Body of pancreas (tissue), 4 donors: Measurements from ENCODE around the gene FAM229A. TPM values are rescaled to one million over a fixed set of nuclear protein-coding genes. Genes with fewer than 3 reads are reported as not detected.
A peak's percentile ranks its signal among the peaks of the same experiment; 100 is the strongest.
"Not testable (repeated sequence)": the region's sequence is repeated elsewhere in the genome, so short reads cannot be mapped to it uniquely, and the experiment has no call there.

Experiments
- ATAC-seq: fragments of 150-250 bp; one replicate; pipeline ENCODE4 v1.9.1; 2016
- DNase-seq, 4 donors: peaks; one replicate each; pipeline ENCODE4 v3.0.0-alpha.2; 2019
- H3K27ac ChIP-seq, 4 donors: fragments of 200-600 bp; sonication (generic); 1 replicate in 3 of 4; 2 replicates in 1 of 4; pipeline versions ENCODE4 v1.5.1 to v1.6.1; 2016 to 2019; ENCODE audit warnings: mild to moderate bottlenecking in 1 of 4, mixed read lengths in 1 of 4, moderate library complexity in 1 of 4
- H3K27me3 ChIP-seq, 2 donors: fragments of 200-600 bp; sonication (generic); one replicate each; pipeline ENCODE4 v1.6.0; 2016; ENCODE audit warnings: mild to moderate bottlenecking in 1 of 2
- H3K36me3 ChIP-seq, 2 donors: fragments of 200-600 bp; sonication (generic); replicated peaks in 1 of 2; 2 replicates each; pipeline ENCODE4 v1.5.1; 2016; ENCODE audit warnings: low read depth in 2 of 2; ENCODE audit not compliant: insufficient read depth in 1 of 2
- H3K4me1 ChIP-seq: fragments of 200-600 bp; sonication (generic); one replicate; pipeline ENCODE4 v1.6.0; 2016
- H3K4me3 ChIP-seq, 2 donors: fragments of 200-600 bp; sonication (generic); 1 replicate in 1 of 2; 2 replicates in 1 of 2; pipeline ENCODE4 v1.5.1; 2016 to 2019
- H3K9me3 ChIP-seq, 3 donors: fragments of 200-600 bp; sonication (generic); 1 replicate in 2 of 3; 2 replicates in 1 of 3; pipeline ENCODE4 v1.5.1; 2016
- POLR2A ChIP-seq, 3 donors: fragments of 450-650 bp; IDR thresholded peaks; one replicate each; pipeline ENCODE4 v1.6.1; 2016; ENCODE audit warnings: antibody characterized with exemption in 3 of 3, mild to moderate bottlenecking in 2 of 3
- WGBS, 2 donors: methylation state at CpG; one replicate each; pipeline ENCODE4 v1.1.5; 2017; 5-methylcytosine and 5-hydroxymethylcytosine counted together
- intact Hi-C: fragments of 100-400 bp; cut with DNase I; formaldehyde crosslinking; loops from one replicate; pipeline ENCODE4 v1.15.1; 2023
- total RNA-seq, 2 donors: library from RNA; depleted of rRNA; stranded (reverse); fragments of >200 nt; gene quantifications; one replicate each; pipeline ENCODE4 v1.1.0, GENCODE V29; 2016
- TF ChIP-seq, protein P1 (sequence below), 7 experiments: fragments of 450-650 bp in 4 of 7; fragments of 200-600 bp in 3 of 7; sonication (generic) in 3 of 7; IDR thresholded peaks; one replicate each; pipeline ENCODE4 v1.5.1; 2016 to 2019; ENCODE audit warnings: antibody characterized with exemption in 7 of 7

The FAM229A gene
- total RNA-seq, 2 donors from 2014 or later, result 3.6 to 15.6 TPM

DNA sequence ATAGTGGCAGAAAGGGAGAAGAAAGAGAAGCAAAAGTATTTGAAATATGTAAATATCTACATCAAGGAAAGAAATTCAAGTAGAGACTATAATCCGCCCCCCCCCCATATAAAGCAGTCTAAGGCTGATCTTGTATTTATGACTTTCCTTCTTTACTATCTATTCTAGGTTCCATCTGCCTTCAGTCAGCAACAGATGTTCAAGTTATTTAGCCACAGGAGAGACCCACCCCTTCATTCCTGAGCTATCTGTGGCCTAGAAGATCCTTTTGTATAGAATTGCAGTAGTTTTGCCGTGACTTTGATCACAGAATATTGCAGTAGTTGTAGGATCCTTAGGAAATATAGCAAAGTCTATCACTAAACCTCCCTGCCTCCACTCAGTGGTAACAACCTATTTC lies 42.7 kb upstream of the FAM229A start:
- Histone ChIP-seq H3K4me1 (peaks cover 12% of the 10 kb centered on the region), H3K9me3 (no peaks in the 10 kb centered on the region), H3K4me3 (no peak overlapping the region), H3K27me3 (no peaks in the 10 kb centered on the region), H3K27ac (no peak overlapping the region), H3K36me3 (no peaks in the 10 kb centered on the region)
- intact Hi-C loops, result no loop called here
- no peak for TF ChIP-seq POLR2A (IDR thresholded peaks at IDR 0.05)
- TF ChIP-seq, protein P1, sequence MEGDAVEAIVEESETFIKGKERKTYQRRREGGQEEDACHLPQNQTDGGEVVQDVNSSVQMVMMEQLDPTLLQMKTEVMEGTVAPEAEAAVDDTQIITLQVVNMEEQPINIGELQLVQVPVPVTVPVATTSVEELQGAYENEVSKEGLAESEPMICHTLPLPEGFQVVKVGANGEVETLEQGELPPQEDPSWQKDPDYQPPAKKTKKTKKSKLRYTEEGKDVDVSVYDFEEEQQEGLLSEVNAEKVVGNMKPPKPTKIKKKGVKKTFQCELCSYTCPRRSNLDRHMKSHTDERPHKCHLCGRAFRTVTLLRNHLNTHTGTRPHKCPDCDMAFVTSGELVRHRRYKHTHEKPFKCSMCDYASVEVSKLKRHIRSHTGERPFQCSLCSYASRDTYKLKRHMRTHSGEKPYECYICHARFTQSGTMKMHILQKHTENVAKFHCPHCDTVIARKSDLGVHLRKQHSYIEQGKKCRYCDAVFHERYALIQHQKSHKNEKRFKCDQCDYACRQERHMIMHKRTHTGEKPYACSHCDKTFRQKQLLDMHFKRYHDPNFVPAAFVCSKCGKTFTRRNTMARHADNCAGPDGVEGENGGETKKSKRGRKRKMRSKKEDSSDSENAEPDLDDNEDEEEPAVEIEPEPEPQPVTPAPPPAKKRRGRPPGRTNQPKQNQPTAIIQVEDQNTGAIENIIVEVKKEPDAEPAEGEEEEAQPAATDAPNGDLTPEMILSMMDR (IDR thresholded peaks at IDR 0.05), result no peak
- DNase-seq (no peak), ATAC-seq (no peak)
- WGBS, 2 donors, result 33 to 40% methylated on average over 2 of the region's 2 CpGs

GRCh38 chr1:32400876-32401631 lies 38.8 kb upstream of the FAM229A start:
- Histone ChIP-seq H3K27ac (no peak overlapping the region), H3K4me1 (peaks cover 5% of the 10 kb centered on the region), H3K9me3 (no peaks in the 10 kb centered on the region), H3K27me3 (no peaks in the 10 kb centered on the region), H3K4me3 (no peak overlapping the region), H3K36me3 (no peaks in the 10 kb centered on the region)
- TF ChIP-seq POLR2A (IDR thresholded peaks at IDR 0.05), result no peak
- TF ChIP-seq, protein P1 (IDR thresholded peaks at IDR 0.05), result peak; percentile 67 to 90 (median 84)
- DNase-seq, result peak; percentile 85 to 90 (median 86)
- intact Hi-C loops, result no loop called here
- peak; percentile 96 for ATAC-seq
- WGBS, 2 donors, result 33 to 48% methylated on average over 12 to 13 of the region's 13 CpGs

DNA sequence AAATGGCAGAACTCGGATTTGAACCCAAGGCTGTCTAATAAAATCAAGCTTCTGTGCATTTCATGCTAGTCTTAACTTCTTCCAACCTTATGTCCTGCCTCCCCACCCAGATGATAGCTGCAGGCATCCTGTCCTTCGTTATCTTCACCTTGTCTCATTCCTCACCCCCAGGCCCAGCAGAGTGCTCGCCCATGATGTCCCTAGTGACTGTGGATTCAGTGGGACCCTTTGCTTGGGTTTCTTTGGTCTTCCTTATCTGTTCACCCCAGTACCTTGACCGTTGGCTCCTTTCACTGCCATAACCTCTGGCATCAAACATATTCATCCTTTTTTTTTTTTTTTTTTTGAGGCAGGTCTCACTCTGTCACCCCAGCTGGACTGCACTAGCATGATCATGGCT lies 37.6 kb upstream of the FAM229A start:
- H3K27ac ChIP-seq, result no peak overlapping the region
- H3K36me3 ChIP-seq, result no peaks in the 10 kb centered on the region
- 51 to 60% methylated on average over 4 of the region's 4 CpGs for WGBS, 2 donors
- no peaks in the 10 kb centered on the region for H3K9me3 ChIP-seq
- intact Hi-C loops, result no loop called here
- ATAC-seq (no peak), DNase-seq (no peak)
- H3K4me3 ChIP-seq, result no peak overlapping the region
- no peaks in the 10 kb centered on the region for H3K27me3 ChIP-seq
- H3K4me1 ChIP-seq, result peaks cover 9% of the 10 kb centered on the region
- TF ChIP-seq POLR2A (IDR thresholded peaks at IDR 0.05), result no peak
- TF ChIP-seq, protein P1 (IDR thresholded peaks at IDR 0.05), result no peak

DNA sequence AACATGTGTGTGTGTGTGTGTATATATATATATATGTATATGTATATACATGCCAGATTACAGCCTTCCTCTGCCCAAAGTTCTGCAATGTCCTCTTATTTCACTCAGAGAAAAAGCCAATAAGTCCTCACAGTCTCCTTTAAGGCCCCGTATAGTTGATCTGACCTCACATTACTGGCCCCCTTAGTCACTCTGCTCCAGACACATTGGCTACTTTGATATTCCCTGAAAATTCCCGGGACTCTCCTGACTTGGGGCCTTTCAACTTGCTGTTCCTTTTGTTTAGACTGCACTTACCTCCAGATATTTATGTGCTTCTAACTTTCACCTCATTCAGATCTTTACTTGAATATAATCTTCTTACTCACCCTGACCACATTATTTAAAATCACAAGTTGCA lies 36.1 kb upstream of the FAM229A start:
- Histone ChIP-seq H3K4me3 (no peak overlapping the region), H3K9me3 (no peaks in the 10 kb centered on the region), H3K4me1 (peaks cover 12% of the 10 kb centered on the region), H3K36me3 (no peaks in the 10 kb centered on the region), H3K27me3 (no peaks in the 10 kb centered on the region), H3K27ac (no peak overlapping the region)
- no peak for TF ChIP-seq POLR2A (IDR thresholded peaks at IDR 0.05)
- TF ChIP-seq, protein P1 (IDR thresholded peaks at IDR 0.05), result no peak
- 50 to 65% methylated on average over 2 of the region's 2 CpGs for WGBS, 2 donors
- DNase-seq (no peak), ATAC-seq (no peak)
- intact Hi-C loops, result no loop called here

GRCh38 chr1:32396524-32396923 lies 34.2 kb upstream of the FAM229A start:
- ATAC-seq, result not testable (repeated sequence)

More at GRCh38 chr1:32396524-32396923, 34.2 kb upstream of the FAM229A start:
- WGBS, 2 donors, result 85 to 88% methylated on average over 5 of the region's 5 CpGs
- H3K36me3 ChIP-seq, H3K27me3 ChIP-seq, H3K4me3 ChIP-seq, intact Hi-C loops, H3K27ac ChIP-seq, DNase-seq, H3K9me3 ChIP-seq: not testable (repeated sequence)
- peaks cover 31% of the 10 kb centered on the region for H3K4me1 ChIP-seq
